ENCODE data around the gene PTBP3.

DNA sequence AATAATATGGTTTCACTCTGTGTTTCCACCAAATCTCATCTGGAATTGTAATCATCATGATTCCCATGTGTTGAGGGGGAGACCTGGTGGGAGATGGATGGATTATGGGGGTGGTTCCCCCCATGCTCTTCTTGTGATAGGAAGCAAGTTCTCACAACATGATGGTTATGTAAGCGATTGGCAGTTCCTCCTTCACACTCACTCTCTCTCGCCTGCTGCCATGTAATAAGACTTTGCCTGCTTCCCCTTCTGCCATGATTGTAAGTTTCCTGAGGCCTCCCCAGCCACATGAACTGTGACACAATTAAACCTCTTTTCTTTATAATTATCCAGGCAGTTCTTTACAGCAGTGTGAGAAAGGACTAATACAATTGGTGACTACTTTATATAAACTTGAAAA, 48.4 kb downstream of the PTBP3 start:
- TF ChIP-seq EZH2phosphoT487 (IDR thresholded peaks at IDR 0.05; ENCODE audit: borderline replicate concordance, low read depth) (no peak), POLR2AphosphoS5 (IDR thresholded peaks at IDR 0.05; ENCODE audit: low read depth, low read length) (no peak), RCOR1 (IDR thresholded peaks at IDR 0.05; ENCODE audit: low read length) (no peak), MXI1 (IDR thresholded peaks at IDR 0.05; ENCODE audit: low read depth, low read length) (no peak), RFX5 (IDR thresholded peaks at IDR 0.05; ENCODE audit: low read length) (no peak), SIN3A (IDR thresholded peaks at IDR 0.05; ENCODE audit: borderline replicate concordance, low read depth, low read length) (no peak), EP300 (IDR thresholded peaks at IDR 0.05; ENCODE audit: borderline replicate concordance in 1 of 2, low read depth in 1 of 2, low read length in 1 of 2) (no peak), GATA2 (CRISPR knock-in tag; IDR thresholded peaks at IDR 0.05) (no peak)
- TF ChIP-seq, protein P1, sequence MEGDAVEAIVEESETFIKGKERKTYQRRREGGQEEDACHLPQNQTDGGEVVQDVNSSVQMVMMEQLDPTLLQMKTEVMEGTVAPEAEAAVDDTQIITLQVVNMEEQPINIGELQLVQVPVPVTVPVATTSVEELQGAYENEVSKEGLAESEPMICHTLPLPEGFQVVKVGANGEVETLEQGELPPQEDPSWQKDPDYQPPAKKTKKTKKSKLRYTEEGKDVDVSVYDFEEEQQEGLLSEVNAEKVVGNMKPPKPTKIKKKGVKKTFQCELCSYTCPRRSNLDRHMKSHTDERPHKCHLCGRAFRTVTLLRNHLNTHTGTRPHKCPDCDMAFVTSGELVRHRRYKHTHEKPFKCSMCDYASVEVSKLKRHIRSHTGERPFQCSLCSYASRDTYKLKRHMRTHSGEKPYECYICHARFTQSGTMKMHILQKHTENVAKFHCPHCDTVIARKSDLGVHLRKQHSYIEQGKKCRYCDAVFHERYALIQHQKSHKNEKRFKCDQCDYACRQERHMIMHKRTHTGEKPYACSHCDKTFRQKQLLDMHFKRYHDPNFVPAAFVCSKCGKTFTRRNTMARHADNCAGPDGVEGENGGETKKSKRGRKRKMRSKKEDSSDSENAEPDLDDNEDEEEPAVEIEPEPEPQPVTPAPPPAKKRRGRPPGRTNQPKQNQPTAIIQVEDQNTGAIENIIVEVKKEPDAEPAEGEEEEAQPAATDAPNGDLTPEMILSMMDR (IDR thresholded peaks at IDR 0.05) = no peak
- TF ChIP-seq, protein P2, sequence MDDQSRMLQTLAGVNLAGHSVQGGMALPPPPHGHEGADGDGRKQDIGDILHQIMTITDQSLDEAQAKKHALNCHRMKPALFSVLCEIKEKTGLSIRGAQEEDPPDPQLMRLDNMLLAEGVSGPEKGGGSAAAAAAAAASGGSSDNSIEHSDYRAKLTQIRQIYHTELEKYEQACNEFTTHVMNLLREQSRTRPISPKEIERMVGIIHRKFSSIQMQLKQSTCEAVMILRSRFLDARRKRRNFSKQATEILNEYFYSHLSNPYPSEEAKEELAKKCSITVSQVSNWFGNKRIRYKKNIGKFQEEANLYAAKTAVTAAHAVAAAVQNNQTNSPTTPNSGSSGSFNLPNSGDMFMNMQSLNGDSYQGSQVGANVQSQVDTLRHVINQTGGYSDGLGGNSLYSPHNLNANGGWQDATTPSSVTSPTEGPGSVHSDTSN (IDR thresholded peaks at IDR 0.05) = no peak
- TF ChIP-seq, protein P3, sequence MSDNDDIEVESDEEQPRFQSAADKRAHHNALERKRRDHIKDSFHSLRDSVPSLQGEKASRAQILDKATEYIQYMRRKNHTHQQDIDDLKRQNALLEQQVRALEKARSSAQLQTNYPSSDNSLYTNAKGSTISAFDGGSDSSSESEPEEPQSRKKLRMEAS (IDR thresholded peaks at IDR 0.05; ENCODE audit: low read depth) = no peak
- TF ChIP-seq, protein P4, sequence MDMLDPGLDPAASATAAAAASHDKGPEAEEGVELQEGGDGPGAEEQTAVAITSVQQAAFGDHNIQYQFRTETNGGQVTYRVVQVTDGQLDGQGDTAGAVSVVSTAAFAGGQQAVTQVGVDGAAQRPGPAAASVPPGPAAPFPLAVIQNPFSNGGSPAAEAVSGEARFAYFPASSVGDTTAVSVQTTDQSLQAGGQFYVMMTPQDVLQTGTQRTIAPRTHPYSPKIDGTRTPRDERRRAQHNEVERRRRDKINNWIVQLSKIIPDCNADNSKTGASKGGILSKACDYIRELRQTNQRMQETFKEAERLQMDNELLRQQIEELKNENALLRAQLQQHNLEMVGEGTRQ (IDR thresholded peaks at IDR 0.05; ENCODE audit: borderline replicate concordance, low read depth, low read length) = no peak
- TF ChIP-seq, protein P5, sequence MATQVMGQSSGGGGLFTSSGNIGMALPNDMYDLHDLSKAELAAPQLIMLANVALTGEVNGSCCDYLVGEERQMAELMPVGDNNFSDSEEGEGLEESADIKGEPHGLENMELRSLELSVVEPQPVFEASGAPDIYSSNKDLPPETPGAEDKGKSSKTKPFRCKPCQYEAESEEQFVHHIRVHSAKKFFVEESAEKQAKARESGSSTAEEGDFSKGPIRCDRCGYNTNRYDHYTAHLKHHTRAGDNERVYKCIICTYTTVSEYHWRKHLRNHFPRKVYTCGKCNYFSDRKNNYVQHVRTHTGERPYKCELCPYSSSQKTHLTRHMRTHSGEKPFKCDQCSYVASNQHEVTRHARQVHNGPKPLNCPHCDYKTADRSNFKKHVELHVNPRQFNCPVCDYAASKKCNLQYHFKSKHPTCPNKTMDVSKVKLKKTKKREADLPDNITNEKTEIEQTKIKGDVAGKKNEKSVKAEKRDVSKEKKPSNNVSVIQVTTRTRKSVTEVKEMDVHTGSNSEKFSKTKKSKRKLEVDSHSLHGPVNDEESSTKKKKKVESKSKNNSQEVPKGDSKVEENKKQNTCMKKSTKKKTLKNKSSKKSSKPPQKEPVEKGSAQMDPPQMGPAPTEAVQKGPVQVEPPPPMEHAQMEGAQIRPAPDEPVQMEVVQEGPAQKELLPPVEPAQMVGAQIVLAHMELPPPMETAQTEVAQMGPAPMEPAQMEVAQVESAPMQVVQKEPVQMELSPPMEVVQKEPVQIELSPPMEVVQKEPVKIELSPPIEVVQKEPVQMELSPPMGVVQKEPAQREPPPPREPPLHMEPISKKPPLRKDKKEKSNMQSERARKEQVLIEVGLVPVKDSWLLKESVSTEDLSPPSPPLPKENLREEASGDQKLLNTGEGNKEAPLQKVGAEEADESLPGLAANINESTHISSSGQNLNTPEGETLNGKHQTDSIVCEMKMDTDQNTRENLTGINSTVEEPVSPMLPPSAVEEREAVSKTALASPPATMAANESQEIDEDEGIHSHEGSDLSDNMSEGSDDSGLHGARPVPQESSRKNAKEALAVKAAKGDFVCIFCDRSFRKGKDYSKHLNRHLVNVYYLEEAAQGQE (IDR thresholded peaks at IDR 0.05; ENCODE audit: low read depth, low read length) = no peak
